Endometrial microvascular endothelial cells (primary cell): Measurements from ENCODE around the gene HLA-DQA1. TPM values are rescaled to one million over a fixed set of nuclear protein-coding genes. Genes with fewer than 3 reads are reported as not detected.
"Not testable (repeated sequence)": the region's sequence is repeated elsewhere in the genome, so short reads cannot be mapped to it uniquely, and the experiment has no call there.

Experiments
- in situ Hi-C: cut with HindIII; loops from 2 replicates; pipeline ENCODE4 v1.10.0; 2017; ENCODE audit warnings: low sequenced_read_pairs, low pct_unique_long_range_greater_than_20kb; ENCODE audit errors: inconsistent ontology term
- total RNA-seq: library from RNA; depleted of rRNA; stranded (reverse); fragments of >200 nt; gene quantifications from one replicate; pipeline ENCODE4 v1.2.3, GENCODE V29; 2015; ENCODE audit errors: inconsistent ontology term

The HLA-DQA1 gene
- not detected for total RNA-seq

DNA sequence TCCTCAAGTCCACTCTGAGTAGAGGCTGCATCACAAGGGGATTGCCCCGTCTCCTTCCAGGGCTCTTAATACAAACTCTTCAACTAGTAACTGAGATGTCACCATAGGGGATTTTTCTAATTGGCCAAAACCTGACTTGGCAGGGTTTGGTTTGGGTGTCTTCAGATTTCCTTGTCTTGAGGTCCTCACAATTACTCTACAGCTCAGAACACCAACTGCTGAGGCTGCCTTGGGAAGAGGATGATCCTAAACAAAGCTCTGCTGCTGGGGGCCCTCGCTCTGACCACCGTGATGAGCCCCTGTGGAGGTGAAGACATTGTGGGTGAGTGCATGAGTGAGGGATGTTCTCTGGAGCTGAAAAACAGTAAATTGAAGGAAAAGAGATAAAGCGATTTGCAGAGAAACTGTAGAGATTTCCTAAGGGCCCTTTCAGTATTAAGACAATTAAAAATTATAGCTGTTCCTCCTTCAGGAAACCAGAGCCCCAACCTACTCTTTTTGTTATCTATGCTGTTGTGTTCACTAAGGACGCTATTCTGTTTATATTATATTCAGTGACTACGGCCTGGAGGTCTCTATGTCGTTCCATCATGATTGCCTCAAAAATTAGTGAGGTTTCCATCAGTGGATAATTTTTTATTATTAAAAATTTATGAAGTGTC is at the start of gene HLA-DQA1:
TSS of gene HLA-DQA1 (plus strand) at position 188 of the 662 bp plus-strand sequence. CDS start at position 241, 53 bp downstream.
- in situ Hi-C loops = no loop called here

DNA sequence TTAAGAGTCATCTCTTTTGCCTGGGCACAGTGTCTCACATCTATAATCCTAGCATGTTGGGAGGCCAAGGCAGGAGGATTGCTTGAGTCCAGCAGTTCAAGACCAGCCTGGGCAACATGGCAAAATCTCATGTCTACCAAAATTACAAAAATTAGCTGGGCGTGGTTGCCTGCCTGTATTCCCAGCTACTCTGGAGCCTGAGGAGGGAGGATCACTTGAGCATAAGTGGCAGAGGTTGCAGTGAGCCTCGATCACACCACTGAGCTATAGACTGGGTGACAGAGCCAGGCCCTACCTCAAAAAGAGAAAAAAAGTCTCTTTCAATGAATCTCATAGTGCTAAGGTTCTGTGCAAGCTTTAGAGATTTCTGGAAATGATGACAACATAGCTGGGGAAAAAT is 49.0 kb upstream of the HLA-DQA1 start:
- in situ Hi-C loops = no loop called here

DNA sequence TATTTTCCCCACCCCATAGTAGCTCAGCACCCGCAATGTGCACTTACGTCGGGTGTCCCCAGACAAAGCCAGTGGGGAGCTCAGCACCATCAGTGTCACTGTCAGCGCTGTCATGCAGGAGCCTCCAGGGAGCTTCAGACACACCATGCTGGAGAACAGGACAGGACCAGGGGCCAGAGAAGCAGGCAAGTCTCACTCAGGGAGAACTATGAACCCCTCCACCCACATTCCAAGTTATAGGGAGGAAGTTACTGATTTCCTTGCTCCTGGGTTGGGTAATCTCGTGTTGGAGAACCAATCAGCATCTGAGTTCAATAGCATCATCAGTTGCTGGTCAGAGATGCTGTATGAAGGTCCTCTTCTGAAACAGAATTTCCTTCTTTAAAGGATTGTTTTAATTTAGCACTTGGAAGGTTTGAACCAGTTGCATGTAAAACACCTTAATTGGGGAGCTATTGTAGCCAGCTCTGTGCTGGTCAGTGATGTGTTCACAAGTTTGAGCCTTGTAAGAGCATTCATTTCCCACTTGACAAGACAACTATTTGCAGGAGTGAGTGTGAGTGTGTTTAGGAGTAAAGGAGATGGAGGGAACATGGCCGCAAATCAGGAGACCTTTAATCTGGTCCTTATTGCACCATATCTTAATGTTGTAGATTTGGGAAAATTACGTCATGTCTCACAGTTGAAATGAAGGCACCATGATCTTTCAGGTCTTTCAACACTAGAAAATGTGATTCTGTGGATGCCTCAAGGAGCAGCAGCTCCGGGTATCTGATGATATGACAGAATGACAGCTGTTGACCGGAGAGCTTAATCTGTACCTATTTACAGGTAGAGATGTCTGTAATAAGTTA is 47.4 kb upstream of the HLA-DQA1 start, which contains the start of gene HLA-DRB1:
TSS of gene HLA-DRB1 (minus strand) at position 253 of the 854 bp plus-strand sequence. CDS start at position 147, 106 bp downstream.
- in situ Hi-C loops = no loop called here

DNA sequence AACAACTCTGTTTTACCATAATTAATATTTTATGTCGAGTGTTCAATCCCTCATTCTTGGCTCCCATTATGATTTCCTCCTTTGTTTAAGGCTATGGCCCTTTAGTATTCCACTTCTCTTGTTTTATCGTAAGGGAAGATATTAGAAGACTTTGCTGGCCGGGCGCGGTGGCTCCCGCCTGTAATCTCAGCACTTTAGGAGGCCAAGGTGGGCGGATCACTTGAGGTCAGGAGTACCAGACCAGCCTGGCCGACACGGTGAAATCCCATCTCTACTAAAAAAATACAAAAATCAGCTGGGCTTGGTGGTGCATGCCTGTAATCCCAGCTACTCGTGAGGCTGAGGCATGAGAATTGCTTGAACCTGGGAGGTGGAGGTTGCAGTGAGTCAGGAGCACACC is 46.5 kb upstream of the HLA-DQA1 start:
- in situ Hi-C loops = not testable (repeated sequence)

DNA sequence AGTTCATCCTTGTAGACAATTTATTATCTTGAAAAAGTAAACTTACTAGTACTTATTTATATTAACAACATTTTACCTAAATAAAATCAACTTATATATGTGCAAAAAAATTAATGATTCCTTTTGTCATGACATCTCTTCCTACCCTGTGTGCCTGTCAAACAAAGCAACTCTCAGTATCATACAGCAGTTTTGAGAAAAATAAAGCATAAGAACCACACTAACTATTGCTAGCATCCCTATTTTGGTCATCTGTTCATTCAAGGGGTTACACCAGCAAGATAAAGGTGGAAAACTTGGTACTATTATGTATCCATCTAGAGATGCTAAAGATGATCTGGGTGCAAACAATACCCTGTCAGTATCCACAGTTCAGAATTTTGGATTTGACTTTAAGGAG is 40.2 kb upstream of the HLA-DQA1 start:
- in situ Hi-C loops = no loop called here

DNA sequence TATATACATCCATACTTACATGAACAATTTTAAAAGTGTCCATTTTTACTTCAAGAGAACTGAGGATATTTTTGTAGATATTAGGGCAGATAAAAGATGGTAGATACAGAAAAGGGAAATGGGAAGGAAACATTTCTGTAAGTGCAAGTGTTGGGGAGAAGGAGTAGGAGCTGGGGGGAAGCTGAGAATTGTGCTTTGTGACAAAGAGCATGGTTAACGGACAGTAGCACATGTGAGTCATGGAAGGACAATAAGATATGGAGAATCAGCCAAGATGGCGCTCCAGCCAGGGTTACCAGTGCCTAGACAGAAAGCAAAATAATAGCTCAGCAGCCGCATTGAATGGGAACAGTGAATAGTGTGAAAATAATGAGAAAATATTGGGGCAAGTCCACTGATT is 34.8 kb upstream of the HLA-DQA1 start:
- in situ Hi-C loops = no loop called here

DNA sequence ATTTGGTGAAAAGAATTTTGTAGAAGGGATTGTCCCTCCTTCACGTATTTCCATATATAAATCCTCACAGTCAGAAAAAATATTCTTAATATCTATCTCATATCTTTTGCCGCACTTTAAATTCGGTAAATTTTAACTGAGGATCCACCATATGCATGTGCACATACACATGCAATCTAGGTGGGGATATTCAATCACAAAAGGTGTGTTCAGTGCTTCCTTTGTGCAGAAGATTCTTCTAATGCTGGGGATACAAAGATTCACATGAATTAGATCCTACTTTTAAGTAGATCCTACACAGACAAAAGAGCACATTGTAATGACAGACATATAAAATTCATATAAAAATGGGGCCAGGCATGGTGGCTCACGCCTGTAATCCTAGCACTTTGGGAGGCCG is 34.0 kb upstream of the HLA-DQA1 start:
- in situ Hi-C loops = no loop called here

DNA sequence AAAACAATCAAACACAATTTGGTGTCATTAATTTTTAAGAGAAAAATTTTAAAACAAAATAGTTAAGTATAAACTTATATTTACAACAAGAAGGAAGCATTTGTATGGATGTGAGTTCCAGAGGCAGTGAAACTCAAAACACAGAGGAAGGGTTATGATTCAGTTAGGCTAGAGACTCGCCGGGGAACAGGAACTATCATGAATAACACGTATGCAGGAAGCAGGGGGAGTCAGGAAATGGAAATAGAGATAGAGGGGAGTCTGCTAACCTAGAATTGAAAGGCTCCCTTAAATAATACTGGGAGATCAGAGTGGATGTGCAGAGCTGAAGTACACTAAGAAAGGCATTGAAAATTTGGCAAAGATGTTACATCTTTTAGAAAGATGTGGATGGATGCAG is 33.3 kb upstream of the HLA-DQA1 start:
- in situ Hi-C loops = no loop called here

DNA sequence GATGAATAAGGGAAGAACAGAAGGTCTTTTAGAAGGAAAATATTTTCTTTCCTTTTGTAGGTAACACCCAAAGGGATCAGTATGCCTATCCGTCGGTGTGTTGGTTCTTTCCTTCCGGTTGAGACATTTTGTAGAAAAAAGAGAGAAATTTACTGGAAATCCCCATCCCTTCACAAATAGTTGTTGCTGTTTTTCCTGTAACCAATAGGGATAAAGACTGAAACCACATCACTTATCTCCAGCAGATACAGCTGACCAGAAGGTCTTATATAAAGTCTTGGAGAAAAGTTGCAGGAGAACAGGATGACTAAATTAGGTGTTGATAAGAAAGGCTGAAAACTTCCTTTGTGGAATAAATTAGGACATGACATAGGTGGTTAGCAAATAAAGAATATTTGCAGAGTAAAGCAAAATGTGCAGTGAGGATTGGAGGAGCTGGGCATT is 32.8 kb upstream of the HLA-DQA1 start:
- in situ Hi-C loops = no loop called here

DNA sequence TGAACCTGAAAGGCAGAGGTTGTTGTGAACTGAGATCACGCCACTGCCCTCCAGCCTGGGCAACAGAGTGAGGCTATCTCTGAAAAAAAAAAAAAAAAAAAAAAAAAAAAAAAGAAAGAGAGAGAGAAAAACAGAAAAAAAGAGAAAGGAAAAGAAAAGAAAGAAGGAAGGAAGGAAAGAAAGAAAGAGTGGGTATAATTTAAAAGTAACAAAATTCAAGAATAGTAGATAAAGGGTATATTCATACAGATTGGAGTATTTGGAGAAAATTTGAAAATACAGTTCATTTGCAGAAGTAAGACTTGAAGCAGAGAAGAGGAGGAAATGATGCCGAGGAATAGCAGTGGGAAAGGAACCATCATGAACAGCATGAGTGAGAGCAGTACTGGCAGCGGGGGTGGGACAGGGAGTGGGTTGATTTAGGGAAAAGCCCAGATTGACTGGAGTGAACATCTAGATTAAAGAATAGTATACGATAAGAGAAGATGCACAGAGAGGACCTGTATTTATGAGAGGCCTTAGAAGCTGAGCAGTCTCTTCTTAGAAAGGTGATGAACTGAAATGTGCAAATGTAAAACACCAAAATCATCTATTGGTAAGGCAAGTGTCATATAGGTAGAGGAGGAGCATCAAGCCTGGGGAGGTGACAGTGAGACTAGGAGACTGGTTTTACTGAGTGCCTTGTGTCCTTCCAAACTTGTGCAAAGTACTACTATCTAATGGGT is 29.8 kb upstream of the HLA-DQA1 start:
- in situ Hi-C loops = no loop called here

DNA sequence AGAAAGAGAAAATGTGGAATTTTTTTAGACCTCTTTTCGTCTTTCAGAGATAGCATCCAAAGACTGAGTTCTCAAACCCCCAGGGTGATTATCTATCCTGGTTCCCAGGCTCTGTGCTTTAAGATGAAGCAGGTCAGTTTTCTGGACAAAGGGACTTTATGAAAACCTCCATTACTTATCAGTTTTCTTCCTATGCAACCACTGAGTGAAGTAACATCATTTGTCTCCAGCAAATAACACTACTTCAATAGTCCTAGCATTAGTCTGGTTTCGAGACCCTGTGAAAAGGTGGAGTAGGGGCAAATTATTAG is 29.3 kb upstream of the HLA-DQA1 start:
- in situ Hi-C loops = no loop called here

DNA sequence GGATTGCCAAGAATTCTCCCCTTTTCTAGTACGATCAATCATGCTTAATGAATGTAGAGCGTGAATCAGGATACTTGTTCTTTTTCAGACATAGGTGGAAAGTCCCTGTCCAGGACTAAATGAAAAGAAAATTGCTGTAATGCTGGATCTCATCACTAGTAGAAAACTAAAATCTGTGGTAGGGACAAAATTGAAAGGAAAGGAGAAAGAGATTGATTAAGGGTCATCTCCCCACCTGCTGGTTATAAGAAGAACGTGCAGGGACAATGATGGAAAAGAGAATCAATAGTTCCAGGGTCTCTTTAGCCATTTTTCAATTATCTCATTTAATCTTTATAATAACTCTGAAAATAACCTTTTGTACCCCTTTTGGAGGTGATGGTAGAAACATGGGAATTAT is 28.8 kb upstream of the HLA-DQA1 start:
- in situ Hi-C loops = no loop called here

DNA sequence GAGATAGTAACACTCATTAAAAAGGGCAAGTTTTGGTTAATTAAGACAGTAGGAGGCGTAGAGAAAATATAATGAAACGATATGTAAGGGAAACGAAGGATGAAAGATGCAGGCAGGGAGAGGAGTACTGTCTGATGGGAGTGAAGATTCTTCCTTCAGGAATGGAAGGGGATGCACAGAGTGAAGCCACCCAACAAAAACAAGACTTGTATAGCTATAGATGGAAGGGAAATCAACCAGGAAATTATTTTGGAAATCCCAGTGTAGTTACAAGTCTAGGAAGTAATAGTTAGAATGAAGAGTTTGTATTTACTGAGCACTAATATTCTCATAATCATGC is 27.8 kb upstream of the HLA-DQA1 start:
- in situ Hi-C loops = no loop called here

DNA sequence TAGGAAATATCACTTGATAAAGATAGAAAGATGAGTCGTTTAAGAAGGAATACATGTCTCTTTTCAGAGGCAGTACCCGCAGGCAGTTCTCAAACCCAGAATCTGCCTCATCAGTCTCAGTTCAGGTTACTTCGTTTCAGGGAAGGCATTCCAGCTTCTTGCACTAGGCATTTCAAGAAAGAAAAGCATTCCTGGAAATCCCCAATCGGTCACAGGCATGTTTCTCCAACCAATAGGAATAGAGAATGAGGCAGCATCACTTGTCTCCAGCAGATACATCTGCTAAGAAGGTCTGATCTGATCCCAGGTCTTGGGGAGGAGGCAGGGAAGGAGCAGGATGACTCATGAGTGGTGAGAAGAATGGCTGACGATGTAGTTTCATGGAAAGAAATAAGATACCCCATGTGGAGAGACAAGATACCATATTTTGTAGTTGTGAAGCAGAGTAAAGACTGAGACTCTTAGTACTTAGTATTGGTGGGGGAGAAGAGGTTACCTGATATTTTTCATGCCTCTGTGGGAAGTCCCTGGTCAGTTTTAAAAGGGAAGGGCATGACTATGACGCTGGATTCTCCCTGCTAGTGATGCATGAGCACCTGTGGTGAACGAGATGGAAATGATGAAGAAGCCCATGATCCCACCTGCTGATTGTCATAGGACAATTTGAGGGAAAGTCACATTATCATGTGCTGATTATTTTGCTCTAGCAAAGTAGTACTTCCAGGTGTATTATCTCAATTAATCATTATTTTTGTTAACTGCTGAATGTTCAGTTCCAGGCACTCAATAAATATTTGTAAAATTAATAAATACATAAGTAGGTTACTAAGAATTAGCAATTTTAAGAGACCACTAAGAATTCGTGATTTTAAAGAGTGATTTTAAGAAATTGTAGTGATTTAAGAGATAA is 27.2 kb upstream of the HLA-DQA1 start:
- in situ Hi-C loops = no loop called here

DNA sequence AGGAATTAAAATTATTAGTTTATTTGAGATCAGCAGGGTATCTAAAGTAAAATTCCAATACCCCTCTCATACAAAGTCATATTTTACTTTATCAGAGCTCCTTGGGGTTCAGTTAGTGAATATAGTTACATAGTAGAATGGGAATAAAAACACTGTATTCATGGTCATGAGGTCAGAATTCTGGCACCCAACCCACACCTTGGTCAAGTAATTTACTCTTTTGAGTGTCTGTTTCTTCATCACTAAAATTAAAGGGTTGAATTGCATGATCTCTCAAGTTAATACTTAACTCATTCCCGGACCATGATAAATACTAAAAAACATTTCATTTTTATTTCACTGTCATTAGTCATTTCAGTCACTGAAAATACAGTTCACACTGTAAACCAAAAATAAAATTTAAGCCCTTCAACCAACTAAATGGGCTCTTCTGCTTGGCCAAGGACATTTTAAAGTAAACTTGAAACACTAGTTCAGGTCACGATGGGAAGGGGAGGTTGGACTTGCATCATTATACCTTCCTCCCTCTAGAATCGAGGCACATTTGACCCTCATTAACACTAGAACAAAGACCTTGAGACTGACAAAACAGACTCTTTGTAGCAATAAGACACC is 26.4 kb upstream of the HLA-DQA1 start:
- in situ Hi-C loops = no loop called here

DNA sequence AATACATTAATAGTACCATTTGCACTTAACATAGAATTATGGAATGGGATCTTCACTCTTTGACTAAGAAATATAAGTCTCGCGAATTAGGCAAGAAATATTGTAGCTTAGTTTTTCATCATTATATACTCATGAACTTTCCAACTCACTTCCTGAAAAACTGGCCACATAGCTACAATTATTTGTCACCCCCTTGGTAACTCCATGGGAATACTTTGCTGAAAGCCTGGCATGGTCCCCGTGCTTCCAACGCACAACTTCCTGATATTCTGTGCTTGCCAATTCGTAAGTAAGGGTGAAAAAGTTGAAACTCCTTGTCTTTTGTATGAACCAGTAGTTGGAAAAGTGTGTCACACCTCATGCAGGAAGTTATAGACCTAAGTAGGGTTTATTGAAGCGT is 23.7 kb upstream of the HLA-DQA1 start:
- in situ Hi-C loops = no loop called here

DNA sequence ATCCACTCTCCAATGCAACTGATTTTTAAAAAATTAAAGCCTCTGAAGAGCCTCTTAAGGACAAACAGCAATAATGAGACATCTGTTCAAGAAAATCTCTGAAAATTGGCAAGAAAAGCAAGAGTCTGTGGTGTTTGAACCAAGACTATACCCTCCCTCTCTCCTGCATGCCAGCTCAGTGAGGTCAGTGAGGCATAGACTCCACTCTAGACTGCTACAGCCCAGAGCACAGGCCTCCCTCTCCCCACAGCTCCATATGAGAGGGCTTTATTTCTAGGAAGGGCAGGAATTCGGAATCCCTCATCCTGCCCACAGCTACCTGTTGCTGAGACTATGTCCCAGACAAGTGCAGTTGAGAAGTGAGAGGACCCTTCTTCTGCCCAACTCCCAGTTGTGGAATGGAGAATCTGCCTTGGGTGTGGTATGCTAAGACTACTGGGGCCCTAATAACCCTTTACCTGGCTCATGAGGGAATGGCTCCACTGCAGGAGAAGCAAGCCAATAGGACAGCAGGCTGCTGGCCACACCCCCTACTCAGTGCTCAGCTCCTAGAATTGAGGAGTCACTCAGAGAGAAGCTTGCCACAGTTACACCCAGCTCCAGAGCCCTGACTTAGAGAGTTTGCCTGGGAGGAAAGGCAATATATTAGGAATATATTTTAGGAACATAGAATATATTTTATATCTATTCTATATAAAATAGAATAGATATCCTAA is 22.7 kb upstream of the HLA-DQA1 start:
- in situ Hi-C loops = no loop called here
